Heart left ventricle (tissue), 16 donors: ENCODE results near the gene MTSS2. TPM values are rescaled to one million over a fixed set of nuclear protein-coding genes. Genes with fewer than 3 reads are reported as not detected.
A peak's percentile ranks its signal among the peaks of the same experiment; 100 is the strongest.

Source experiments
- ATAC-seq, 4 donors: fragments of 200-7000 bp; cut with Tn5 transposase; one replicate each; pipeline ENCODE4 v1.9.1; 2020 to 2022; ENCODE audit warnings: moderate library complexity in 4 of 4, mild to moderate bottlenecking in 3 of 4, moderate number of reproducible peaks in 1 of 4
- DNase-seq, 5 donors: peaks; one replicate each; pipeline ENCODE4 v3.0.0-alpha.2; 2020
- H3K27ac ChIP-seq, 12 donors: fragments of 200-600 bp; sonication (generic) in 4 of 12; one replicate each; pipeline versions ENCODE4 v1.5.0 to v1.8.0; 2016 to 2022; ENCODE audit warnings: mild to moderate bottlenecking in 2 of 12
- H3K27me3 ChIP-seq, 9 donors: fragments of 200-600 bp; sonication (generic) in 2 of 9; one replicate each; pipeline versions ENCODE4 v1.5.1 to v1.8.0; 2016 to 2022; ENCODE audit warnings: mild to moderate bottlenecking in 3 of 9
- H3K36me3 ChIP-seq, 9 donors: fragments of 200-600 bp; sonication (generic) in 2 of 9; one replicate each; pipeline versions ENCODE4 v1.5.0 to v1.8.0; 2018 to 2022; ENCODE audit warnings: mild to moderate bottlenecking in 2 of 9
- H3K4me1 ChIP-seq, 12 donors: fragments of 200-600 bp; sonication (generic) in 4 of 12; one replicate each; pipeline versions ENCODE4 v1.5.0 to v1.8.0; 2016 to 2022; ENCODE audit warnings: mild to moderate bottlenecking in 3 of 12
- H3K4me3 ChIP-seq, 12 donors: fragments of 200-600 bp; sonication (generic) in 4 of 12; one replicate each; pipeline versions ENCODE4 v1.5.0 to v1.8.0; 2017 to 2022; ENCODE audit warnings: mild to moderate bottlenecking in 9 of 12, moderate library complexity in 4 of 12
- H3K9me3 ChIP-seq, 12 donors: fragments of 200-600 bp; sonication (generic) in 4 of 12; one replicate each; pipeline versions ENCODE4 v1.5.0 to v1.8.0; 2016 to 2022; ENCODE audit warnings: mild to moderate bottlenecking in 1 of 12
- POLR2A ChIP-seq, 2 donors: fragments of 450-650 bp; IDR thresholded peaks; one replicate each; pipeline ENCODE4 v1.6.1; 2017; ENCODE audit warnings: antibody characterized with exemption in 2 of 2, mild to moderate bottlenecking in 2 of 2, moderate library complexity in 2 of 2
- WGBS, 4 donors: extraction: QIAGEN DNeasy Blood & Tissue Kit in 2 of 4; methylation state at CpG; one replicate each; pipeline versions ENCODE4 v1.1.5 to v1.1.7; 2013 to 2018; 5-methylcytosine and 5-hydroxymethylcytosine counted together
- intact Hi-C, 10 donors: fragments of 100-400 bp; cut with DNase I; formaldehyde crosslinking; loops; one replicate each; pipeline versions ENCODE4 v1.11.1 to v1.14.2; 2022
- polyA plus RNA-seq, 2 donors: library from polyadenylated mRNA; stranded (reverse); fragments of 200-250 nt; gene quantifications; one replicate each; pipeline ENCODE4 v1.2.3, GENCODE V29; 2013
- total RNA-seq, 9 donors: library from RNA; depleted of rRNA in 2 of 9; stranded (reverse); fragments of >200 nt in 2 of 9; fragmentation: NEBNext Ultra II Directional in 3 of 9; extraction: Animal tissue kit (Norgen Biotek cat#: 25700) in 3 of 9; gene quantifications; one replicate each; pipeline versions ENCODE4 v1.1.0 to v1.2.4, GENCODE V29; 2016 to 2023
- TF ChIP-seq, protein P1 (sequence below), 12 donors: fragments of 200-600 bp; sonication (generic) in 4 of 12; IDR thresholded peaks; one replicate each; pipeline versions ENCODE4 v1.5.0 to v1.8.0; 2018 to 2022; ENCODE audit warnings: antibody characterized with exemption in 12 of 12, mild to moderate bottlenecking in 5 of 12
- donor health status: ischemic (EF 13 %, LVEDD 7.1; RV severe dilation, severe dysfunction).
- donor health status: healthy with polysubstance abuse.
- donor health status: DM: no; HTN: yes; CAD: no.
- donor health status: DM: no; HTN: no; CAD: no.
- donor health status: ischemic (EF 25% LVEDD 6.9; RV normal size, moderate dysfunction).
- donor health status: ischemic (EF 25% LVEDD 5.7; RV mildly dilated, moderate dysfunction).
- donor health status: healthy.
- donor health status: DM: yes; HTN: yes; CAD: no.
- donor health status: ischemic (EF 35%, LVEDD 5.7; RV mildly dilated, moderate dysfunction).
- donor health status: nonischemic (EF 11% LVEDD 7.7; RV severe dilation, severe dysfunction).
- donor health status: DM: yes; HTN: yes; CAD: no.
- donor health status: PGD.
- donor health status: ischemic (EF 29% LVEDD 5.4; RV normal size, mild dysfunction).
- donor health status: nonischemic (EF 23%, LVEDD 6.1; RV moderate dilation, normal function).

The MTSS2 gene
- total and polyA plus RNA-seq, 11 donors = 51.9 to 97.1 (median 72.2) TPM

DNA sequence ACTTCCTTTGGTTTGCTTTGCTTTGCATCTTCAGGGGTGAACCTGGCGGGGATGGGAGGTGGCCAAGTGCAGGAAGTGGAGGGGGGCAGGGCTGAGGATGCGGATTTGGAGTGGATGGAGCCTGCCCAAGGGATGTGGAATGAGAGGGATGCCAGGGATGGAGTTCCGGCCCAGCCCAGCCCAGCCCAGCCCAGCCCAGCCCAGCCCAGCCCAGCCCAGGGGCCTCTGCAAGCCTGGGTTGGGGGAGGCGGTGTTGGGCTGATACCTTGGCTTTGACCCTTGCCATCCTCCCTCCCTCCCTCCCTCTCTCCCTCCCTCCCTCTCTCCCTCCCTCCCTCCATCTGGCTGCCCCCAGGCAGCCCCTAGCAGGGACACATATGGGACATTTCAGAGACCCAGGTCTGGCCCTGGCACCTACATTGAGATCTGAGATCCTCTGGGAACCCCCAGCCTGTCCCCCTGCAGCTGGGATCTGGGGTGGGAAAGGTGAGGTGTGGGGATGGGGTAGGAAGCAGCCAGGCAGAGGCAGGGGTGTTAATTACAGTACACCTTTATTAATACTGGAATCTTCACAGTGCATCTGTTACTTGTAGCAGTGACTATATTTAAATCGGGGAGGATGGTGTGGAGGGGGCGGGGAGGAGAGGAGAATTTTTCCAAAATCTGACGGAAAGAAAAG, 25.0 kb downstream of the MTSS2 start:
- no peak overlapping the region for H3K4me3 ChIP-seq
- intact Hi-C loops = no loop called here
- 48 to 64% (median 57%) methylated on average over 6 to 7 of the region's 7 CpGs for WGBS, 4 donors
- H3K36me3 ChIP-seq = peaks cover 0 to 36% (median 29%) of the 10 kb centered on the region in 9 donors
- ATAC-seq (peak in 1 of 4 donors; percentile 10), DNase-seq (no peak)
- no peaks in the 10 kb centered on the region for H3K9me3 ChIP-seq
- H3K27me3 ChIP-seq = no peaks in the 10 kb centered on the region
- H3K27ac ChIP-seq = no peak overlapping the region
- peaks cover 0 to 18% (median 9%) of the 10 kb centered on the region in 12 donors for H3K4me1 ChIP-seq
- no peak for TF ChIP-seq POLR2A (IDR thresholded peaks at IDR 0.05)
- TF ChIP-seq, protein P1, sequence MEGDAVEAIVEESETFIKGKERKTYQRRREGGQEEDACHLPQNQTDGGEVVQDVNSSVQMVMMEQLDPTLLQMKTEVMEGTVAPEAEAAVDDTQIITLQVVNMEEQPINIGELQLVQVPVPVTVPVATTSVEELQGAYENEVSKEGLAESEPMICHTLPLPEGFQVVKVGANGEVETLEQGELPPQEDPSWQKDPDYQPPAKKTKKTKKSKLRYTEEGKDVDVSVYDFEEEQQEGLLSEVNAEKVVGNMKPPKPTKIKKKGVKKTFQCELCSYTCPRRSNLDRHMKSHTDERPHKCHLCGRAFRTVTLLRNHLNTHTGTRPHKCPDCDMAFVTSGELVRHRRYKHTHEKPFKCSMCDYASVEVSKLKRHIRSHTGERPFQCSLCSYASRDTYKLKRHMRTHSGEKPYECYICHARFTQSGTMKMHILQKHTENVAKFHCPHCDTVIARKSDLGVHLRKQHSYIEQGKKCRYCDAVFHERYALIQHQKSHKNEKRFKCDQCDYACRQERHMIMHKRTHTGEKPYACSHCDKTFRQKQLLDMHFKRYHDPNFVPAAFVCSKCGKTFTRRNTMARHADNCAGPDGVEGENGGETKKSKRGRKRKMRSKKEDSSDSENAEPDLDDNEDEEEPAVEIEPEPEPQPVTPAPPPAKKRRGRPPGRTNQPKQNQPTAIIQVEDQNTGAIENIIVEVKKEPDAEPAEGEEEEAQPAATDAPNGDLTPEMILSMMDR (IDR thresholded peaks at IDR 0.05) = no peak

DNA sequence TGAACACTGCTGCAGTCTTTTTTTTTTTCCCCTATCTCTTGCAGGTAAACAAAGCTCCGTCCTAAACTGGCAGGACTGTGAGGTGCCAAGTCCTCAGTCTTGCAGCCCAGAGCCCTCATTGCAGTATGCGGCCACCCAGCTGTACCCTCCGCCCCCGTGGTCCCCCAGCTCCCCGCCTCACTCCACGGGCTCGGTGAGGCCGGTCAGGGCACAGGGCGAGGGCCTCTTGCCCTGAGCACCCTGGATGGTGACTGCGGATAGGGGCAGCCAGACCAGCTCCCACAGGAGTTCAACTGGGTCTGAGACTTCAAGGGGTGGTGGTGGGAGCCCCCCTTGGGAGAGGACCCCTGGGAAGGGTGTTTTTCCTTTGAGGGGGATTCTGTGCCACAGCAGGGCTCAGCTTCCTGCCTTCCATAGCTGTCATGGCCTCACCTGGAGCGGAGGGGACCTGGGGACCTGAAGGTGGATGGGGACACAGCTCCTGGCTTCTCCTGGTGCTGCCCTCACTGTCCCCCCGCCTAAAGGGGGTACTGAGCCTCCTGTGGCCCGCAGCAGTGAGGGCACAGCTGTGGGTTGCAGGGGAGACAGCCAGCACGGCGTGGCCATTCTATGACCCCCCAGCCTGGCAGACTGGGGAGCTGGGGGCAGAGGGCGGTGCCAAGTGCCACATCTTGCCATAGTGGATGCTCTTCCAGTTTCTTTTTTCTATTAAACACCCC, 25.7 kb downstream of the MTSS2 start:
- no peak for DNase-seq
- intact Hi-C loops = loop anchor here in 8 of 10 donors (10.0 kb wide), 5 partner anchors 125 to 325 kb away; partner anchors contain the start of gene DDX19A (in 1 of the 8)
- Histone ChIP-seq H3K9me3 (no peaks in the 10 kb centered on the region), H3K36me3 (peaks cover 0 to 29% (median 24%) of the 10 kb centered on the region in 9 donors), H3K27ac (no peak overlapping the region), H3K27me3 (no peaks in the 10 kb centered on the region), H3K4me1 (peaks cover 0 to 18% (median 9%) of the 10 kb centered on the region in 12 donors), H3K4me3 (no peak overlapping the region)
- peak in 1 of 4 donors; percentile 4 for ATAC-seq
- TF ChIP-seq, protein P1 (IDR thresholded peaks at IDR 0.05) = no peak
- no peak for TF ChIP-seq POLR2A (IDR thresholded peaks at IDR 0.05)
- WGBS, 4 donors = 73 to 86% (median 80%) methylated on average over 11 to 16 of the region's 16 CpGs

DNA sequence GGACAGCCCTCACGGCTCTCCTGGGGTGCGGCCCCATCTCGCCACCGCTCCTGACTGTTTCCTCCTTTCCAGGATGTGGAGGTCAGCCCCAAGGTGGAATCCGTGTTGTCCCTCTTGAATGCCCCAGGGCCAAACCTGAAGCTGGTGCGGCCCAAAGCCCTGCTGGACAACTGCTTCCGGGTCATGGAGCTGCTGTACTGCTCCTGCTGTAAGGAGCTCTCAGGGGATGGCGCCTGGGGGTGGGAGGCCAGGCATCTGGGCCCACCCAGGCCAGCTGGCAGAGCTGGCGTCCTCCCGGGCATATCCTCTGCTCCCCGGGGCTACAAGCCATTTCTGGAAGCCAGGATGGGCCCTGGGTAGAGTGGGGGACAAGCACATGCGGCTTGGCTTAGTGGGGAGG, 26.3 kb downstream of the MTSS2 start:
- peaks cover 0 to 18% (median 9%) of the 10 kb centered on the region in 12 donors for H3K4me1 ChIP-seq
- DNase-seq (no peak), ATAC-seq (no peak)
- no peak overlapping the region for H3K27ac ChIP-seq
- H3K4me3 ChIP-seq = no peak overlapping the region
- H3K36me3 ChIP-seq = peaks cover 0 to 24% (median 18%) of the 10 kb centered on the region in 9 donors
- no peaks in the 10 kb centered on the region for H3K9me3 ChIP-seq
- TF ChIP-seq, protein P1 (IDR thresholded peaks at IDR 0.05) = no peak
- no peaks in the 10 kb centered on the region for H3K27me3 ChIP-seq
- 86 to 87% (median 87%) methylated on average over 8 to 12 of the region's 12 CpGs for WGBS, 4 donors
- intact Hi-C loops = loop anchor here in 8 of 10 donors (10.0 kb wide), 5 partner anchors 125 to 325 kb away; partner anchors contain the start of gene DDX19A (in 1 of the 8)

DNA sequence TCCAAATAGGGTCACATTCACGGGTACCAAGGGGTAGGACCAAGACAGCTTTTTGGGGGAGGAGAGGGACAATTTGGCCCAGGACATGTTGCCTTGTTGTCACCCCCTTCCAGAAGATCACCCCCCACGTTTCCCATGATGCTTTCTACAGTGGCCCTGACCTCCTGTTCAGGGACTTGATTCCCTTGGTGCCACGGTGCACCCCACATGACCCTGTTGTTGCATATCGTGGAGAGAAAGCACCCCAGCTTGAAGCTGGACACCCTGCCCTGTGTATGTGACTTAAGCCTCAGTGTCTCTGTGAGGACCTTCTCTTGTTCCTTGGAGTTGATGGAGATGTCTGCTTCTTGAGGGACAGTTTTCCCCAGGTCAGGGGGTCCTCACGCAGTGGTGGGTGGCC, 26.9 kb downstream of the MTSS2 start:
- peaks cover 0 to 17% (median 12%) of the 10 kb centered on the region in 9 donors for H3K36me3 ChIP-seq
- DNase-seq (no peak), ATAC-seq (no peak)
- intact Hi-C loops = loop anchor here in 8 of 10 donors (10.0 kb wide), 5 partner anchors 124 to 324 kb away; partner anchors contain the start of gene DDX19A (in 1 of the 8)
- WGBS, 4 donors = 80 to 89% (median 83%) methylated on average over 5 of the region's 5 CpGs
- no peaks in the 10 kb centered on the region for H3K9me3 ChIP-seq
- peaks cover 0 to 22% (median 10%) of the 10 kb centered on the region in 12 donors for H3K4me1 ChIP-seq
- no peak overlapping the region for H3K27ac ChIP-seq
- H3K27me3 ChIP-seq = no peaks in the 10 kb centered on the region
- no peak for TF ChIP-seq POLR2A (IDR thresholded peaks at IDR 0.05)
- TF ChIP-seq, protein P1 (IDR thresholded peaks at IDR 0.05) = no peak
- no peak overlapping the region for H3K4me3 ChIP-seq
